HL-60 (cell line): Measurements from ENCODE around the gene TTC39A.

Experiments used
- GABPA ChIP-seq: IDR thresholded peaks from 2 replicates; pipeline ENCODE4 v1.6.1; 2012; ENCODE audit warnings: low read depth
- POLR2AphosphoS5 ChIP-seq: IDR thresholded peaks from 2 replicates; pipeline ENCODE4 v1.6.1; 2012; ENCODE audit warnings: low read depth
- REST ChIP-seq: IDR thresholded peaks from 2 replicates; pipeline ENCODE4 v1.6.1; 2012; ENCODE audit warnings: low read depth; ENCODE audit not compliant: insufficient replicate concordance
- TF ChIP-seq, protein P1 (sequence below): IDR thresholded peaks from one replicate; pipeline ENCODE4 v1.5.1; 2011; ENCODE audit warnings: low read length, control low read depth, inconsistent platforms; ENCODE audit not compliant: insufficient read depth

GRCh38 chr1:51378871-51379270, 48.5 kb upstream of the TTC39A start:
- TF ChIP-seq, protein P1, sequence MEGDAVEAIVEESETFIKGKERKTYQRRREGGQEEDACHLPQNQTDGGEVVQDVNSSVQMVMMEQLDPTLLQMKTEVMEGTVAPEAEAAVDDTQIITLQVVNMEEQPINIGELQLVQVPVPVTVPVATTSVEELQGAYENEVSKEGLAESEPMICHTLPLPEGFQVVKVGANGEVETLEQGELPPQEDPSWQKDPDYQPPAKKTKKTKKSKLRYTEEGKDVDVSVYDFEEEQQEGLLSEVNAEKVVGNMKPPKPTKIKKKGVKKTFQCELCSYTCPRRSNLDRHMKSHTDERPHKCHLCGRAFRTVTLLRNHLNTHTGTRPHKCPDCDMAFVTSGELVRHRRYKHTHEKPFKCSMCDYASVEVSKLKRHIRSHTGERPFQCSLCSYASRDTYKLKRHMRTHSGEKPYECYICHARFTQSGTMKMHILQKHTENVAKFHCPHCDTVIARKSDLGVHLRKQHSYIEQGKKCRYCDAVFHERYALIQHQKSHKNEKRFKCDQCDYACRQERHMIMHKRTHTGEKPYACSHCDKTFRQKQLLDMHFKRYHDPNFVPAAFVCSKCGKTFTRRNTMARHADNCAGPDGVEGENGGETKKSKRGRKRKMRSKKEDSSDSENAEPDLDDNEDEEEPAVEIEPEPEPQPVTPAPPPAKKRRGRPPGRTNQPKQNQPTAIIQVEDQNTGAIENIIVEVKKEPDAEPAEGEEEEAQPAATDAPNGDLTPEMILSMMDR: no peak
- TF ChIP-seq POLR2AphosphoS5 (no peak), REST (no peak), GABPA (no peak)
